ENCODE measurements around the gene PTPN3. TPM values are rescaled to one million over a fixed set of nuclear protein-coding genes. Genes with fewer than 3 reads are reported as not detected.

Gene PTPN3
- total and polyA plus RNA-seq, 9 of the 15 experiments (the other 6 are each of a cell fraction or from before 2014, with no cell fraction given), result 0.02 TPM; not detected in 8

- ATAC-seq, result no peak
- DNase-seq (ENCODE audit: extremely low read depth in 1 of 4, low spot score in 3 of 4), result no peak
- Histone ChIP-seq H3K9ac (ENCODE audit: insufficient read depth in 1 of 2, low read depth in 2 of 2, low read length in 2 of 2) (no peak overlapping the region), H3K4me1 (replicated peaks in 1 of 2; ENCODE audit: control insufficient read depth in 2 of 2, insufficient read depth in 2 of 2, low read length in 2 of 2) (no peaks in the 10 kb centered on the region), H3K36me3 (ENCODE audit: control insufficient read depth, insufficient read depth, low read length) (no peaks in the 10 kb centered on the region), H3K27ac (ENCODE audit: extremely low read depth, low read depth, low read length) (no peak overlapping the region), H3K4me3 (no peak overlapping the region), H3K27me3 (ENCODE audit: control insufficient read depth in 2 of 2, insufficient read depth in 2 of 2, low read length in 2 of 2) (peaks cover 4 to 45% of the 10 kb centered on the region in 2 experiments; a peak in 4 of 5 replicates), H2AFZ (ENCODE audit: low read depth, low read length) (no peak overlapping the region), H3K4me2 (ENCODE audit: insufficient read depth, low read length) (no peak overlapping the region), H3K9me1 (ENCODE audit: control insufficient read depth, insufficient read depth, low read length) (no peaks in the 10 kb centered on the region), H4K20me1 (replicated peaks; ENCODE audit: control insufficient read depth, insufficient read depth, low read length) (0 out of 2 replicates have a peak, but pooled peaks cover 4% of the 10 kb centered on the region), H3K79me2 (ENCODE audit: control insufficient read depth, insufficient read depth, low read length) (no peaks in the 10 kb centered on the region), H3K9me3 (replicated peaks; ENCODE audit: control insufficient read depth, insufficient read depth, low read depth, low read length) (no peaks in the 10 kb centered on the region)
- intact Hi-C loops (cut with micrococcal nuclease) (no loop called here), in situ Hi-C loops (cut with MboI) (no loop called here)
- WGBS (ENCODE audit: insufficient coverage, low coverage, missing lambda C conversion rate), result 0% methylated on average over 4 of the region's 4 CpGs
- CTCF ChIA-PET (ENCODE audit: low intra/inter-chr PET ratio), result no interaction called here
- BruUV-seq (replicated peaks), result no TSS peak
- FAIRE-seq, result no peak
- POLR2A ChIA-PET, result no interaction called here
- TF ChIP-seq SRSF1 (IDR thresholded peaks at IDR 0.05; ENCODE audit: low read depth, low read length), result no peak
- TF ChIP-seq ZNF197 (CRISPR knock-in tag; IDR thresholded peaks at IDR 0.05; ENCODE audit: low read depth), result no peak
- TF ChIP-seq ATF2 (CRISPR knock-in tag; IDR thresholded peaks at IDR 0.05), result no peak
- TF ChIP-seq, protein P1, sequence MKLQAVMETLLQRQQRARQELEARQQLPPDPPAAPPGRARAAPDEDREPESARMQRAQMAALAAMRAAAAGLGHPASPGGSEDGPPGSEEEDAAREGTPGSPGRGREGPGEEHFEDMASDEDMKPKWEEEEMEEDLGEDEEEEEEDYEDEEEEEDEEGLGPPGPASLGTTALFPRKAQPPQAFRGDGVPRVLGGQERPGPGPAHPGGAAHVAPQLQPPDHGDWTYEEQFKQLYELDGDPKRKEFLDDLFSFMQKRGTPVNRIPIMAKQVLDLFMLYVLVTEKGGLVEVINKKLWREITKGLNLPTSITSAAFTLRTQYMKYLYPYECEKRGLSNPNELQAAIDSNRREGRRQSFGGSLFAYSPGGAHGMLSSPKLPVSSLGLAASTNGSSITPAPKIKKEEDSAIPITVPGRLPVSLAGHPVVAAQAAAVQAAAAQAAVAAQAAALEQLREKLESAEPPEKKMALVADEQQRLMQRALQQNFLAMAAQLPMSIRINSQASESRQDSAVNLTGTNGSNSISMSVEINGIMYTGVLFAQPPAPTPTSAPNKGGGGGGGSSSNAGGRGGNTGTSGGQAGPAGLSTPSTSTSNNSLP (IDR thresholded peaks at IDR 0.05; ENCODE audit: borderline replicate concordance, low read depth, low read length), result no peak
- TF ChIP-seq ZNF124 (CRISPR knock-in tag; IDR thresholded peaks at IDR 0.05), result no peak
- TF ChIP-seq FUS (optimal IDR thresholded peaks at IDR 0.05; ENCODE audit: low read depth, low read length), result no peak
- no peak for TF ChIP-seq THAP12 (CRISPR knock-in tag; IDR thresholded peaks at IDR 0.05)
- no peak for TF ChIP-seq SOX6 (IDR thresholded peaks at IDR 0.05)
- no peak for TF ChIP-seq SFPQ (IDR thresholded peaks at IDR 0.05; ENCODE audit: low read depth, low read length)
- TF ChIP-seq, protein P2, sequence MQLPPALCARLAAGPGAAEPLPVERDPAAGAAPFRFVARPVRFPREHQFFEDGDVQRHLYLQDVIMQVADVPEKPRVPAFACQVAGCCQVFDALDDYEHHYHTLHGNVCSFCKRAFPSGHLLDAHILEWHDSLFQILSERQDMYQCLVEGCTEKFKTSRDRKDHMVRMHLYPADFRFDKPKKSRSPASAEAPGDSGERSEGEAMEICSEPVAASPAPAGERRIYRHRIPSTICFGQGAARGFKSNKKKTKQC (CRISPR knock-in tag; IDR thresholded peaks at IDR 0.05), result no peak
- TF ChIP-seq XRCC3 (IDR thresholded peaks at IDR 0.05), result no peak
- no peak for TF ChIP-seq ZBTB17 (CRISPR knock-in tag; IDR thresholded peaks at IDR 0.05)
- TF ChIP-seq KAT8 (IDR thresholded peaks at IDR 0.05; ENCODE audit: low read depth), result no peak
- no peak for TF ChIP-seq FOXK2 (conservative IDR thresholded peaks at IDR 0.05 in 1 of 2, IDR thresholded peaks at IDR 0.05 in 1 of 2; ENCODE audit: low read depth in 2 of 2)
- TF ChIP-seq RBM17 (IDR thresholded peaks at IDR 0.05; ENCODE audit: borderline replicate concordance, low read depth, low read length), result no peak
These were observed 9.8 kb downstream of the PTPN3 start for GRCh38 chr9:109488351-109488750.
